Lower leg skin (tissue), 3 donors: ENCODE measurements around the gene CACNA1S.

Experiments
- POLR2A ChIP-seq, 2 donors: fragments of 450-650 bp; IDR thresholded peaks; one replicate each; pipeline ENCODE4 v1.6.1; 2016 to 2017; ENCODE audit warnings: antibody characterized with exemption in 2 of 2, mild to moderate bottlenecking in 1 of 2, moderate library complexity in 1 of 2
- TF ChIP-seq, protein P1 (sequence below), 3 donors: fragments of 450-650 bp; IDR thresholded peaks; one replicate each; pipeline ENCODE4 v1.5.1; 2016; ENCODE audit warnings: antibody characterized with exemption in 3 of 3, mild to moderate bottlenecking in 3 of 3, moderate library complexity in 2 of 3

DNA sequence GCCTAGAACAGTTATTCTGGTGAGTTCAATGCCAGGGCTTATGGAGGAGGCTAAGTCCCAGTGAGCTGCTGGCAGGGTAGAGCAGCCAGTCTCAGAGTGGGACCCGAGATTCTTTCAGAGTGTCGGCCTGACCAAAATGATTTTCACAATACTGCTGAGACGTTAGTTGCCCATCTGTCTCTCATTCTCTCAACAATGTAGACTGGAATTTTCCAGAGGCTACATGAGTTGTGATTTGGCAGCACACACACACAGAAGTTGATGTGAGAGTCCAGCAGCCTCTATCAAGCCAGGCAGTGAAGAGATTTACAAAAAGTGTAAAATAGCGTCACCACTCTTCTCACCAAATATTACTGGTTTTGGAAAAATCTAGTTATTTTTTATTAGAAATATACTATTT, 21.7 kb downstream of the CACNA1S start:
- no peak for TF ChIP-seq POLR2A (IDR thresholded peaks at IDR 0.05)
- TF ChIP-seq, protein P1, sequence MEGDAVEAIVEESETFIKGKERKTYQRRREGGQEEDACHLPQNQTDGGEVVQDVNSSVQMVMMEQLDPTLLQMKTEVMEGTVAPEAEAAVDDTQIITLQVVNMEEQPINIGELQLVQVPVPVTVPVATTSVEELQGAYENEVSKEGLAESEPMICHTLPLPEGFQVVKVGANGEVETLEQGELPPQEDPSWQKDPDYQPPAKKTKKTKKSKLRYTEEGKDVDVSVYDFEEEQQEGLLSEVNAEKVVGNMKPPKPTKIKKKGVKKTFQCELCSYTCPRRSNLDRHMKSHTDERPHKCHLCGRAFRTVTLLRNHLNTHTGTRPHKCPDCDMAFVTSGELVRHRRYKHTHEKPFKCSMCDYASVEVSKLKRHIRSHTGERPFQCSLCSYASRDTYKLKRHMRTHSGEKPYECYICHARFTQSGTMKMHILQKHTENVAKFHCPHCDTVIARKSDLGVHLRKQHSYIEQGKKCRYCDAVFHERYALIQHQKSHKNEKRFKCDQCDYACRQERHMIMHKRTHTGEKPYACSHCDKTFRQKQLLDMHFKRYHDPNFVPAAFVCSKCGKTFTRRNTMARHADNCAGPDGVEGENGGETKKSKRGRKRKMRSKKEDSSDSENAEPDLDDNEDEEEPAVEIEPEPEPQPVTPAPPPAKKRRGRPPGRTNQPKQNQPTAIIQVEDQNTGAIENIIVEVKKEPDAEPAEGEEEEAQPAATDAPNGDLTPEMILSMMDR (IDR thresholded peaks at IDR 0.05): no peak
